Measurements from ENCODE around the gene LGR6.

- TF ChIP-seq ZNF274 (IDR thresholded peaks at IDR 0.05; ENCODE audit: low read depth, low read length) (no peak), YY1 (IDR thresholded peaks at IDR 0.05; ENCODE audit: insufficient read depth, insufficient read length) (no peak), SUZ12 (IDR thresholded peaks at IDR 0.05; ENCODE audit: extremely low read depth, insufficient read depth, insufficient read length) (no peak)
These were observed 7.1 kb downstream of the LGR6 start for GRCh38 chr1:202200669-202201068.

Data from NT2/D1 (cell line).